B cell (primary cell): ENCODE data around the gene ABCD3.

ENCODE experiments used
- CTCF ChIP-seq: fragments of 200-600 bp; IDR thresholded peaks from one replicate; pipeline ENCODE4 v1.8.0; 2022; ENCODE audit warnings: antibody characterized with exemption, mild to moderate bottlenecking
- EZH2 ChIP-seq: IDR thresholded peaks from 2 replicates; pipeline ENCODE4 v1.6.1; 2012; ENCODE audit warnings: borderline replicate concordance, low read depth, mild to moderate bottlenecking, moderate library complexity, low read length; ENCODE audit not compliant: insufficient read depth, poor library complexity, severe bottlenecking

DNA sequence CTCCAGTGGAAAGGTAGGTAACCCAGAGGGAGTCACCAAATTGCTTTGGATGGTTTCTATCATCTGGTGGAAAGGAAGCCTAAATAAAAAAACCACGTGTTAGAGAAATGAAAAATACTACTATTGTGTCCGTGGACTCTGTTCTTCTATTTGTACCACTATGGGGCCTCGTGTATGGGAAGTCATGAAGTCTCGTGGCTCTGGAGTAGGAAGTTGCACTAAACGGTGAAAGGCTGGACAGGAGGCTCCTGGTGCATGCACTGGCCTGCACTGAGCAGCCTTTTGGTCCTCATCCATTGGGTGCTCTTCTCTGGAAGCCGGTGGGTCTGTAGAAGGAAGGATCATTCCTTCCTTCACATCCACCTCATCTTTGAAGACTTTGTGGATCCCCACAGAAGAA is 106.3 kb downstream of the ABCD3 start:
- TF ChIP-seq EZH2, result no peak
- no peak for TF ChIP-seq CTCF
